ENCODE data around the gene GGNBP2. TPM values are rescaled to one million over a fixed set of nuclear protein-coding genes. Genes with fewer than 3 reads are reported as not detected.
A peak's percentile ranks its signal among the peaks of the same experiment; 100 is the strongest.
"Not testable (repeated sequence)": the region's sequence is repeated elsewhere in the genome, so short reads cannot be mapped to it uniquely, and the experiment has no call there.

Gene GGNBP2
- polyA plus RNA-seq, 6 donors from 2014 or later: 45.5 to 86.3 (median 61.3) TPM

- peak overlapping the region in 1 of 6 donors; percentile 39 for H3K27ac Mint-ChIP-seq
- no peaks in the 10 kb centered on the region for H3K9me3 Mint-ChIP-seq
- H3K4me3 Mint-ChIP-seq: no peak overlapping the region
- peaks cover 0 to 15% (median 5%) of the 10 kb centered on the region in 3 donors for H3K4me1 Mint-ChIP-seq
- DNase-seq: no peak
- ATAC-seq (ENCODE audit: low read depth in 2 of 2): no peak
- H3K27me3 Mint-ChIP-seq: no peaks in the 10 kb centered on the region
- peaks cover 4 to 7% of the 10 kb centered on the region in 2 donors for H3K36me3 Mint-ChIP-seq
Measured at GRCh38 chr17:36506249-36506826, 38.4 kb upstream of the GGNBP2 start.

- Mint-ChIP-seq H3K27me3 (no peaks in the 10 kb centered on the region), H3K27ac (no peak overlapping the region), H3K36me3 (peaks cover 4 to 7% of the 10 kb centered on the region in 2 donors), H3K4me1 (peaks cover 0 to 15% (median 5%) of the 10 kb centered on the region in 3 donors), H3K9me3 (no peaks in the 10 kb centered on the region), H3K4me3 (no peak overlapping the region)
- DNase-seq (no peak), ATAC-seq (ENCODE audit: low read depth in 2 of 2) (no peak)
Measured at GRCh38 chr17:36506831-36507230, 37.9 kb upstream of the GGNBP2 start.

GRCh38 chr17:36507266-36507665 is 37.5 kb upstream of the GGNBP2 start:
- H3K27me3 Mint-ChIP-seq: no peaks in the 10 kb centered on the region
- no peak overlapping the region for H3K27ac Mint-ChIP-seq
- no peaks in the 10 kb centered on the region for H3K9me3 Mint-ChIP-seq
- no peak for ATAC-seq (ENCODE audit: low read depth in 2 of 2)
- no peak for DNase-seq
- peaks cover 4 to 7% of the 10 kb centered on the region in 2 donors for H3K36me3 Mint-ChIP-seq
- peaks cover 0 to 13% (median 5%) of the 10 kb centered on the region in 3 donors for H3K4me1 Mint-ChIP-seq
- no peak overlapping the region for H3K4me3 Mint-ChIP-seq

GRCh38 chr17:36508439-36508838 is 36.3 kb upstream of the GGNBP2 start:
- H3K9me3 Mint-ChIP-seq; H3K27me3 Mint-ChIP-seq; H3K36me3 Mint-ChIP-seq; H3K4me1 Mint-ChIP-seq; ATAC-seq (ENCODE audit: low read depth in 2 of 2); H3K4me3 Mint-ChIP-seq; DNase-seq: not testable (repeated sequence)
- peak overlapping the region in 1 of 6 donors; percentile 54 for H3K27ac Mint-ChIP-seq

- no peak overlapping the region for H3K4me3 Mint-ChIP-seq
- peaks cover 0 to 7% (median 0%) of the 10 kb centered on the region in 3 donors for H3K4me1 Mint-ChIP-seq
- H3K27ac Mint-ChIP-seq: peak overlapping the region in 2 of 6 donors; percentile 12 to 51
- ATAC-seq (ENCODE audit: low read depth in 2 of 2) (no peak), DNase-seq (no peak)
- H3K9me3 Mint-ChIP-seq: no peaks in the 10 kb centered on the region
- H3K36me3 Mint-ChIP-seq: peaks cover 4 to 7% of the 10 kb centered on the region in 2 donors
- no peaks in the 10 kb centered on the region for H3K27me3 Mint-ChIP-seq
Measured at GRCh38 chr17:36509272-36509985, 35.3 kb upstream of the GGNBP2 start.

GRCh38 chr17:36510636-36511035 is 34.1 kb upstream of the GGNBP2 start:
- Mint-ChIP-seq H3K9me3 (no peaks in the 10 kb centered on the region), H3K4me3 (no peak overlapping the region), H3K27ac (no peak overlapping the region), H3K36me3 (peaks cover 4% of the 10 kb centered on the region in 2 donors), H3K4me1 (peaks cover 0 to 4% (median 0%) of the 10 kb centered on the region in 3 donors), H3K27me3 (no peaks in the 10 kb centered on the region)
- no peak for ATAC-seq (ENCODE audit: low read depth in 2 of 2)
- DNase-seq: no peak

GRCh38 chr17:36511216-36511615 is 33.5 kb upstream of the GGNBP2 start:
- DNase-seq: no peak
- H3K9me3 Mint-ChIP-seq: no peaks in the 10 kb centered on the region
- ATAC-seq (ENCODE audit: low read depth in 2 of 2): no peak
- peaks cover 0 to 4% of the 10 kb centered on the region in 2 donors for H3K36me3 Mint-ChIP-seq
- no peaks in the 10 kb centered on the region for H3K27me3 Mint-ChIP-seq
- no peaks in the 10 kb centered on the region for H3K4me1 Mint-ChIP-seq
- no peak overlapping the region for H3K4me3 Mint-ChIP-seq
- H3K27ac Mint-ChIP-seq: peak overlapping the region in 1 of 6 donors; percentile 58

- Mint-ChIP-seq H3K27ac (peak overlapping the region in 1 of 6 donors; percentile 21), H3K9me3 (no peaks in the 10 kb centered on the region), H3K4me1 (no peaks in the 10 kb centered on the region), H3K36me3 (peaks cover 0 to 7% of the 10 kb centered on the region in 2 donors), H3K4me3 (no peak overlapping the region), H3K27me3 (no peaks in the 10 kb centered on the region)
- DNase-seq (no peak), ATAC-seq (ENCODE audit: low read depth in 2 of 2) (no peak)
Measured at GRCh38 chr17:36512641-36513040, 32.1 kb upstream of the GGNBP2 start.

- DNase-seq (no peak), ATAC-seq (ENCODE audit: low read depth in 2 of 2) (no peak)
- Mint-ChIP-seq H3K9me3 (no peaks in the 10 kb centered on the region), H3K4me3 (no peak overlapping the region), H3K27me3 (no peaks in the 10 kb centered on the region), H3K36me3 (peaks cover 0 to 7% of the 10 kb centered on the region in 2 donors), H3K27ac (no peak overlapping the region), H3K4me1 (peaks cover 5 to 7% (median 6%) of the 10 kb centered on the region in 3 donors)
Measured at GRCh38 chr17:36514856-36515255, 29.9 kb upstream of the GGNBP2 start.

- H3K27ac Mint-ChIP-seq: no peak overlapping the region
- ATAC-seq (ENCODE audit: low read depth in 2 of 2): no peak
Measured at GRCh38 chr17:36515837-36516236, 28.9 kb upstream of the GGNBP2 start.

GRCh38 chr17:36523113-36523512 is 21.6 kb upstream of the GGNBP2 start:
- no peaks in the 10 kb centered on the region for H3K27me3 Mint-ChIP-seq
- no peak overlapping the region for H3K27ac Mint-ChIP-seq
- DNase-seq (no peak), ATAC-seq (ENCODE audit: low read depth in 2 of 2) (no peak)
- no peak overlapping the region for H3K4me3 Mint-ChIP-seq
- peaks cover 9 to 10% (median 9%) of the 10 kb centered on the region in 3 donors for H3K4me1 Mint-ChIP-seq
- H3K36me3 Mint-ChIP-seq: peaks cover 11 to 30% of the 10 kb centered on the region in 2 donors
- no peaks in the 10 kb centered on the region for H3K9me3 Mint-ChIP-seq

More at GRCh38 chr17:36515837-36516236, 28.9 kb upstream of the GGNBP2 start:
- Mint-ChIP-seq H3K9me3 (no peaks in the 10 kb centered on the region), H3K36me3 (peaks cover 8 to 10% of the 10 kb centered on the region in 2 donors), H3K4me3 (no peak overlapping the region), H3K27me3 (no peaks in the 10 kb centered on the region), H3K4me1 (peaks cover 5 to 9% (median 7%) of the 10 kb centered on the region in 3 donors)
- no peak for DNase-seq

- Mint-ChIP-seq H3K4me3 (no peak overlapping the region), H3K27ac (no peak overlapping the region)
- no peak for DNase-seq
Measured at GRCh38 chr17:36524428-36524876, 20.3 kb upstream of the GGNBP2 start.

GRCh38 chr17:36525113-36525512 is 19.6 kb upstream of the GGNBP2 start:
- no peaks in the 10 kb centered on the region for H3K9me3 Mint-ChIP-seq
- DNase-seq (no peak), ATAC-seq (ENCODE audit: low read depth in 2 of 2) (no peak)
- H3K36me3 Mint-ChIP-seq: peaks cover 11 to 29% of the 10 kb centered on the region in 2 donors
- H3K27me3 Mint-ChIP-seq: no peaks in the 10 kb centered on the region
- no peak overlapping the region for H3K4me3 Mint-ChIP-seq
- H3K27ac Mint-ChIP-seq: no peak overlapping the region
- H3K4me1 Mint-ChIP-seq: peaks cover 3 to 6% (median 4%) of the 10 kb centered on the region in 3 donors

More at GRCh38 chr17:36524428-36524876, 20.3 kb upstream of the GGNBP2 start:
- peaks cover 3 to 12% (median 5%) of the 10 kb centered on the region in 3 donors for H3K4me1 Mint-ChIP-seq
- H3K9me3 Mint-ChIP-seq: no peaks in the 10 kb centered on the region
- no peak for ATAC-seq (ENCODE audit: low read depth in 2 of 2)
- H3K27me3 Mint-ChIP-seq: no peaks in the 10 kb centered on the region
- H3K36me3 Mint-ChIP-seq: peaks cover 11 to 30% of the 10 kb centered on the region in 2 donors

GRCh38 chr17:36525888-36526287 is 18.8 kb upstream of the GGNBP2 start:
- no peak for DNase-seq
- Mint-ChIP-seq H3K27ac (no peak overlapping the region), H3K36me3 (peaks cover 4 to 22% of the 10 kb centered on the region in 2 donors), H3K9me3 (no peaks in the 10 kb centered on the region), H3K4me3 (no peak overlapping the region), H3K4me1 (peaks cover 3 to 6% (median 4%) of the 10 kb centered on the region in 3 donors), H3K27me3 (no peaks in the 10 kb centered on the region)
- no peak for ATAC-seq (ENCODE audit: low read depth in 2 of 2)
